GM18907 (cell line): Measurements from ENCODE around the gene GEMIN7.
A peak's percentile ranks its signal among the peaks of the same experiment; 100 is the strongest.

Experiments used
- ATAC-seq: cut with Tn5 transposase; IDR thresholded peaks from one replicate; pipeline ENCODE4 v1.9.1; 2021; ENCODE audit warnings: mild to moderate bottlenecking, moderate library complexity; ENCODE audit not compliant: unreplicated experiment

Gene GEMIN7

GRCh38 chr19:45082170-45082569 is 3.1 kb downstream of the GEMIN7 start:
- ATAC-seq: no peak

DNA sequence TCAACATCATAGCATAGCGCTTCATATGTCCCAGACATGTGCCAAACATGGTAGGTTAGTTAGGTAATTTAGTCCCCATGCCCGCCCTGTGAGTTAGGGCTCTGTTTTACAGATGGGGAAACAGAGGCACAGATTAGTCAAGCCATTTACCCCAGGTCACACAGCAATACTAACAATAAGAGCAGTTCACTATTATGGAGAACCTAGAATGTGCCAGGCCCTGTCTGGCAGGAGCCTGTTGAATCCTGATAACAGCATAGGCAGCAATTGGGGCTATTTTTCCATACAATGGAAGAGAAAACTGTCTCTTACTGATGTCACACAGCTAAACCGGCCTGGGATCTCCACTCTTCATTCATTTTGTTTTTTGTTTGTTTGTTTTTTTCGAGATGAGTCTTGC is 7.4 kb downstream of the GEMIN7 start:
- no peak for ATAC-seq

GRCh38 chr19:45087531-45087930 is 8.5 kb downstream of the GEMIN7 start:
- no peak for ATAC-seq

- ATAC-seq: no peak
Observed at GRCh38 chr19:45090034-45090433, 11.0 kb downstream of the GEMIN7 start.

GRCh38 chr19:45090606-45091005 is 11.5 kb downstream of the GEMIN7 start:
- ATAC-seq: no peak

GRCh38 chr19:45091031-45091923 is 12.2 kb downstream of the GEMIN7 start:
- peak; percentile 62 for ATAC-seq

- peak; percentile 62 for ATAC-seq
Observed at GRCh38 chr19:45092747-45093678, 14.0 kb downstream of the GEMIN7 start, which contains the start of gene PPP1R37. TSS of gene PPP1R37 (plus strand) at chr19:45093179. CDS start at chr19:45093326, 147 bp downstream.

DNA sequence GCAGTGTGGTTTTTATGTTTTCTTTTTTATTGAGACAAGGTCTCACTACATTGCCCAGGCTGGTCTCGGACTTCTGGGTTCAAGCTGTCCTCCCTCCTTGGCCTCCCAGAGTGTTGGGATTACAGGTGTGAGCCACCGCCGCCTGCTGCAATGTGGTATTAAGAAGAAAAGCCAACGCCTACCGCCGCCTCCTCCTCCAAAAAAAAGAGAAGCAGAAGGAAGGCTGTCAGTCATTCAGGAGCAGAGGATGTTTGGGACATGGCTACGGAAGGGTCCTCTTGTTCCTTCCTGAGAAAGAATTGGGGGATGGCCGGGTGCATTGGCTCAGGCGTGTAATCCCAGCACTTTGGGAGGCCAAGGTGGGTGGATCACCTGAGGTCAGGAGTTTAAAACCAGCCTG is 15.1 kb downstream of the GEMIN7 start:
- ATAC-seq: no peak

DNA sequence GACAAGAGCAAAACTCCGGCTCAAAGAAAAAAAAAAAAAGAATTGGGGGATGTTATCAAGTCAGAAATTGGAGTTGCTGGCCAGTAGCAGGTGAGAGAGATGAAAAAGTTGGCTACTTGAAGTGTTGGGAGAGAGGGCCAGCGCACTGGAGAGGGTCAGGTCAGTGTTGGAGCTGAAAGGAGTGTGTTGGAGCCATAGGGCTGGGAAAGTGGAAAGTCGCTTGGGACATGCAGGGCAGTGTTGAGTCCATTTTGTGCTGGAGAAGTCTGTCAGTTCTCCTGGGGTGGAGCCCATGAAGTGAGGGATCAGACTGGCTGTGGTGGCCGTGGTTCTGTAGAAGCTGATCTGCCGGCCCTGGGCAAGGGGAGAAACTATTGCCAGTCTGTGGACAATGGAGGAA is 15.6 kb downstream of the GEMIN7 start:
- no peak for ATAC-seq

DNA sequence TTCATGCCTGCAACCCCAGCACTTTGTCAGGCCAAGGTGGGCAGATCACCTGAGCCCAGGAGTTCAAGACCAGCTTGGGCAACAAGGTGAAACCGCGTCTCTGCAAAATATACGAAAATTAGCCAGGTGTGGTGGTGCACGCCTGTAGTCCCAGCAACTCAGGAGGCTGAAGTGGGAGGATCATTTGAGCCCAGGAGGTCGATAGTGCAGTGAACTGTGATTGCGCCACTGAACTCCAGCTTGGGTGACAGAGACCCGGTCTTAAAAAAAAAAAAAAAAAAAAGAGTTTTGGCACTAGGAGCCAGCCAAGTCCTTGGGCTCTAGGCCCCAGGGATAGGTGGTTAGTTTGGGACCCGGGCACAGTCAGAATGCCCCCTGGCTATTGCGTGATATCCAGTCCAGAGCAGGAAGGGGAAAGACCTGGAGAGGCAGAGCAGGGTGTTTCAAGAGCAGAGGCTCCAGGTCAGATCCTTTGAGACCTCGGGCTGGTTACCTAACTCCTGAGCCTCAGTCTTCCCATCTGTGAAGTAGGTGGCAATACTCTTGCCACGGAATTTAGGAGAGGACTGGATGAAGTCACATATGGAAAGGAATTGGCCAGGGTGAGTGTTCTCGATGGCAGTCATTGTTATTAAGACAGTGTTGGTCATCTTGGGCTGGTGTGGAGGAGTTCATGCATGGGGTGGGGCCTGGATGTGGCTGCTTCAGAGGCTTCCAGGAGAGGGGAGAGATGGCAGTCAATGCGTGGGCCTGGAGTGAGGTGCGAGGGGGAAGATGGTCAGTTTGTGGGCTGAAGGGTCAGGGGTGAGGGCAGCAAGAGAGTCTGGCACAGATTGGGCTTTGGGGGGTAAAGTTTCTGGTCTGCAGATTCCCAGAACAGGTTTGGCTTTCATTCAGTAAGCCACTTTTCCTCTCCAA is 16.7 kb downstream of the GEMIN7 start:
- ATAC-seq: no peak

- no peak for ATAC-seq
Observed at GRCh38 chr19:45096700-45097099, 17.6 kb downstream of the GEMIN7 start.

GRCh38 chr19:45097450-45097775 is 18.4 kb downstream of the GEMIN7 start:
- no peak for ATAC-seq

GRCh38 chr19:45097776-45098520 is 18.9 kb downstream of the GEMIN7 start:
- ATAC-seq: no peak

DNA sequence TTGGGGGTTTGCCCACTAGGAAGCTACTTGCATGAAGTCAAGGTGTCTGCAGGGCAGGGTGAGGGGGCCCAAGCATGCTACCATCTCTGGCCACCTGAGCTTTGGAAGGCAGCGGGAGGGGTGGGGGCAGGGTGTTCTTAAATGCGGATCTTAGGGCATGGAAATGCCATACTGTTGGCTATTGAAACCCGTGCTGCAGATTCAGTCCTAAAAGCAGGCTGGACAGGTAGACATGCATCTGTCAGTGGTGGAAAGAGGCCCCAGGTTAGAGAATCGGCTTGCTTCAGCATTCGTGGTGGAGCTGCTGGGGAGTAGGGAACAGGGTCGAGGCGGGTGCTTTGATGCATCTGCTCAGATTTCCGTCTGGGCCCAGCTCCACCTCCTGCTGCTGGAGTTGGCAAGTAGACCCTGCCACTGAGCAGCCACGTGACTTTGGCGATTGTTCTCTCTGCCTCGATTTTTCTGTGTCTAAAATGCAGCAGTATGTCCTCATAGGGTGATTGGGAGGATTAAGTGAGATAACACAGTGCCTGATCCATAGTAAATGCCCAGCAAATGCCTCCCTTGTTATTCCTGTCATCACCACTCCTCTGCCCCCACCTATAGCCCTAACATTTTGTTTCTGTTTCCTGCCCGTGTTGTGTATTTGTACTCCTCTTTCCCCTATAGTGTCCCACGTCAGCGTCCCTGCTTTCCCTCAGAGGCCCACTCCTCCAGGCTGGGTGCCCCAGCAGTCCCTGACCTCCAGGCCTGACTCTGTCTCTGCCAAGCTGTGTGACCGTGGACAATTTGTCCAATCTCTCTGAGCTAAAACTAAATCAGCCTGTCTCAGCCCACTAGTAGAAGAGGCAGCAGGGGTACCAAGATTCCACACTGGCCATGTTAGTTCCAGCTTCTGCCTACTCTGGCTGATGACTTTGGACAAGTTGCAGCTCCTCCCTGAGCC is 19.7 kb downstream of the GEMIN7 start:
- no peak for ATAC-seq

GRCh38 chr19:45099467-45100191 is 20.6 kb downstream of the GEMIN7 start:
- no peak for ATAC-seq

- no peak for ATAC-seq
Observed at GRCh38 chr19:45100201-45100600, 21.1 kb downstream of the GEMIN7 start.

DNA sequence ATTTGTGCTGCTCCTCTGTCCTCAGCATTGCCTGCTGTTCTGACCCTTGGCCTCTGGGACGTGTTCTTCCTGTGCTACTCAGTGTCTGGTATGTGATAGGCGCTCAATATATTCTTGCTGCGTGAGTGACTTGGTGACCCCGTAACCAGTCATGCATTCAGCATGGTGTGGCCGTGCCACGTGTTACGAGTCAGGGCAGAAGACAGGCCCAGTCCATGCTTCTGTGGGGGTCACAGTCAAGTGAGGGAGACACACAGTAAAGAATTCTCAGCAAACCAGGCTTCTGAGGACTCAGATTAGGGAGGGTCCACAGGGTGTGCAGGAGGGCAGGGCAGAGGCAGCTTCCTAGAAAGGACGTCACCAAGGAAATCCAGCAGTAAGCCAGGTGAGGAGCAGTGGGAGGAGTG is 21.8 kb downstream of the GEMIN7 start:
- no peak for ATAC-seq

- ATAC-seq: no peak
Observed at GRCh38 chr19:45101806-45102205, 22.7 kb downstream of the GEMIN7 start.
